GM19193 (cell line): Measurements from ENCODE around the gene EMC9.

Experiments used
- POLR2A ChIP-seq: IDR thresholded peaks from 4 replicates; pipeline ENCODE4 v1.6.1; 2011; ENCODE audit not compliant: insufficient read depth, insufficient read length; ENCODE audit errors: extremely low read depth

The EMC9 gene

DNA sequence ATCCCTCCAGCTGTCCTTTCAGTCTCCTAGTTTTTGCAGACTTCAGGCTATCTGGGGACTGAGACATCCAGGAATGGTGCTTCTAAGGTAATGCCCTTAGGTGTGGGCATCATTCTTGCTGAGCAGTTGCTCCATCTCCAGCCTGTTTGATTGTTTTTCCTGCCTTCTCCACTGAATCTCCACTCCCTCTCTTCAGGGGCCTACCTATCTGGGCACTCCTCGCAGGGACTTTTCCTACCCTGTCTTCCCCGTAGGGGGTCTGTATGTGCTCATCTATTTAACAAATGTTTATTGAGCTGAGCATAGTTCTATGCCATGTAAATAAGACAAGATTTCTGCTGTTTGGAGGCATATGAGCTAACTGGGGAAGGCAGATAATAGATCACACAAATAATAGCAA lies 8.4 kb downstream of the EMC9 start:
- no peak for TF ChIP-seq POLR2A

DNA sequence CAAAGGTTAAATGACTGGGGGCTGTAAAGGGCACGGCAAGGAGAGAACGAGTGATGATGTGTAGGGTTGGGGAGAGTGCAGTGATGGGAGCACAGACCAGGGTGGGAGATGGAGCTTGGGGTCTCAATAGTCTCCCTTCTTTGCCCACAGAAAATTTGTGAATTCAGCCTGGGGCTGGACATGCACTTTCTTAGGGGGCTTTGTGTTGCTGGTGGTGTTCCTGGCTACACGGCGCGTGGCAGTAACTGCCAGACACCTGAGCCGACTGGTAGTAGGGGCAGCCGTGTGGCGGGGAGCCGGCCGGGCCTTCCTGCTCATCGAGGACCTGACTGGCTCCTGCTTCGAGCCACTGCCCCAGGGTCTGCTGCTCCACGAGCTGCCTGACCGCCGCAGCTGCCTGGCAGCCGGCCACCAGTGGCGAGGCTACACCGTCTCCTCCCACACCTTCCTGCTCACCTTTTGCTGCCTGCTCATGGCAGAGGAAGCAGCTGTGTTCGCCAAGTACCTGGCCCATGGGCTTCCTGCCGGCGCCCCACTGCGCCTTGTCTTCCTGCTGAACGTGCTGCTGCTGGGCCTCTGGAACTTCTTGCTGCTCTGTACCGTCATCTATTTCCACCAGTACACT lies 9.2 kb downstream of the EMC9 start:
- TF ChIP-seq POLR2A: no peak

DNA sequence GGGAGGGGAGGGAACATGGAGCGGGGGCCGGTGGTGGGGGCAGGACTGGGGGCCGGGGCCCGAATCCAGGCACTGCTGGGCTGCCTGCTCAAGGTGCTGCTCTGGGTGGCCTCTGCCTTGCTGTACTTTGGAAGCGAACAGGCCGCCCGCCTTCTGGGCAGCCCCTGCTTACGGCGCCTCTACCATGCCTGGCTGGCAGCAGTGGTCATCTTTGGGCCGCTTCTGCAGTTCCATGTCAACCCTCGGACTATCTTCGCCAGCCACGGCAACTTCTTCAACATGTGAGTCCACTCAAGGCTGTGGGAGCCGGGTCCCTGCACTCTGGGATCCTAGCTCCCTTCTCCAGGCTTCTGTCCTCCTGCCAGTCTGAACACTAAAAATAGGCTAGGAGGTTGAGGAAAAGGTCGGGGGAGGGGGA lies 9.8 kb downstream of the EMC9 start:
- no peak for TF ChIP-seq POLR2A

DNA sequence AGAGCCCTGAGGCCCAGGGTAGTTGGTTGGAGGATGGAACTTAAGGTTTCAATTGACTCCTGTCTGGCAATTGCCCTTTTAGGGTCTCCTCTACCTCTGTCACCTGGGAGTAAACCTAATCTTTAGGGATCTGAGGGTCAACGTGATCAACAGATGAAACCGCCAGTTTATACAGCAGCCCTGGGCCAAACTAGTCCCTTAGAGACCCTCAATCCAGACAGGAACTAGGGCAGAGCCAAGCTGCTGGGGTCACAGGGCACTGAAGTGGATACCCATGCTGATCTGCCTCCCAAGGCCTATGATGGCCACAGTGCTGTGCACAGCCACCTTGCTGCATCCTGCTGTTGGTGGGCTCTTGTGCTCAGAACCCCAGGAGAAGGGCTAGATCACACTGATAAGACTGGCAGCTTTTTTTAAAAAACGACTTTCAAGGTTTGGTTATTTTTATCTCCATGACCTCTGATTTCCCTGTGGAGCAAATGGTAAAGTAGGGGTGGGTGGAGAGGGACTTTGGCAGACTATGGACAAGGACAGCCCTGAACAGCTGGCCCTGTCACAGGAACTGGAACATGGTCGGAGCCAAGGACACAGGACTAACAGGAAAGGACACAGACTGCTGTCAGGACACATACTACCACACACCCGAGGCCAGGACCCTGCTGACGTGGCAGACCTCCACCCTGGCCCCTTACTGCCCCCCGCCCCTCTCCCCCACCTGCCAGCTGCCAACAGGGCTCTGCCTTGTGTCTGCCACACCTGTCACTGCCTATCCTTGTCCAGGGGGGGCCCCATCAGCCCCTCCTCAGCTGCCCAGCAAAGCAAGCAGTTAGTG lies 10.5 kb downstream of the EMC9 start:
- no peak for TF ChIP-seq POLR2A

DNA sequence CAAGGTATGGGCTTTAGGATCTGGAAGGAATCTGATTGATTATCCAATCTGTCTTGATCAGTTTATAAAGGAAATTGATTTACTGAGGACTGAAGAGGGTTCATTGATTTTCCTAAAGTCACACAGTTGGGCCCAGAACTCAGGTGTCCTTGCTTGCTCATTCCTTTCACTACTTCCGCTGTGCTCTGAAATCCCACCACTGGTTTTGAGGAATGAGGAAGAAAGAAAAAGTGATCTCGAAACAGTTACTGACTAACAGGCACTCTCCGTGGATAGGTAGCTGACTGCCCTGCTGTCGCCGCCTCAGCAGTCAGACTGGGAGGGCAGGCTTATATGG lies 11.0 kb downstream of the EMC9 start, which contains the start of gene FITM1:
FITM1 (plus strand) TSS at position 280 of the 337 bp plus-strand sequence. CDS start 905 bp downstream, outside the sequence.
- TF ChIP-seq POLR2A: no peak

DNA sequence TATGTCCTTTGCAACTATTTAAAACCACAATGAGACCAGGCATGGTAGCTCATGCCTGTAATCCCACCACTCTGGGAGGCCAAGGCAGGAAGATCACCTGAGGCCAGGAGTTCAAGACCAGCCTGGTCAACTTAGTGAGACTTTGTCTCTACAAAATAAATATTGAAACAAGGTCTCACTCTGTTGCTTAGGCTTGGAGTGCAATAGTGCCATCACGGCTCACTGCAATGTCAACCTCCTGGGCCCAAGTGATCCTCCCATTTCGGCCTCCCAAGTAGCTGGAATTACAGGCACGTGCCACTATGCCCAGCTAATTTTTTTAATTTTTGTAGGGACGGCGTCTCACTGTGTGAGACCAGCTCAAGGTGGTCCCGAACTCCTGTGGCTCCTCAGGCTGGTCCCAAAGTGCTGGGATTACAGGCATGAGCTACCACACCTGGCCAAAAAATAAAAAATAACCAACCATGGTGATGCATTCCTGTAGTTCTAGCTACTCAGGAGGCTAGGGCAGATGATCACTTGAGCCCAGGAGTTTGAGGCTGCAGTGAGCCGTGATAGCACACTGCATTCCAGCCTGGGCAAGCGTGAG lies 11.9 kb downstream of the EMC9 start:
- TF ChIP-seq POLR2A: no peak

DNA sequence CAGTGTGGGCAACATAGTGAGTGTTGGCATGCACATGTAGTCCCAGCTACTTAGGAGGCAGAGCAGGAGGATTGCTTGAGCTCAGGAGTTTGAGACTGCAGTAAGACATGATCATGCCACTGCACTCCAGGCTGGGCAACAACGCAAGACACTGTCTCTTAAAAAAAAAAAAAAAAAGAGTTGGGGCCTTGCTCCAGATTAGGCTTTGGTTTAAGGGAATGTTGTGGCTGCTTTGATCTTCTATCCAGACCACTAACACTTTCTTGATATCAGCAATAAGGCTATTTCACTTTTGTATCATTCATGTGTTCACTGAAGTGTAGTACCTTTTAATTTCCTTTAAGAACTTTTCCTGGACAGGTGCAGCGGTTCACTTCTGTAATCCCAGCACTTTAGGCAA lies 13.7 kb downstream of the EMC9 start:
- no peak for TF ChIP-seq POLR2A

DNA sequence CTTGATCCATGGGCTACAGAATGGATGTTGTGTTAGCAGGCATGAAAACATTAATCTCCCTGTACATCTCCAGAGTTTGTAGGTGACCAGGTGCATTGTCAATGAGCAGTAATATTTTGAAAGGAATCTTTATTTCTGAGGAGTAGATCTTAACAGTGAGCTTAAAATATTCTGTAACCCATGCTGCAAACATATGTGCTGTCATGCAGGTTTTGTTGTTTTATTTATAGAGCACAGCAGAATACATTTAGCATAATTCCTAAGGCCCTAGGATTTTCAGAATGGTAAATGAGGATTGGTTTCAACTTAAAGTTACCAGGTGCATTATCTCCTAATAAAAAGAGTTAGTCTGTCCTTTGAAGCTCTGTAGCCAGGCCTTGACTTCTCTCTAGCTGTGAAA lies 14.5 kb downstream of the EMC9 start:
- TF ChIP-seq POLR2A: no peak

DNA sequence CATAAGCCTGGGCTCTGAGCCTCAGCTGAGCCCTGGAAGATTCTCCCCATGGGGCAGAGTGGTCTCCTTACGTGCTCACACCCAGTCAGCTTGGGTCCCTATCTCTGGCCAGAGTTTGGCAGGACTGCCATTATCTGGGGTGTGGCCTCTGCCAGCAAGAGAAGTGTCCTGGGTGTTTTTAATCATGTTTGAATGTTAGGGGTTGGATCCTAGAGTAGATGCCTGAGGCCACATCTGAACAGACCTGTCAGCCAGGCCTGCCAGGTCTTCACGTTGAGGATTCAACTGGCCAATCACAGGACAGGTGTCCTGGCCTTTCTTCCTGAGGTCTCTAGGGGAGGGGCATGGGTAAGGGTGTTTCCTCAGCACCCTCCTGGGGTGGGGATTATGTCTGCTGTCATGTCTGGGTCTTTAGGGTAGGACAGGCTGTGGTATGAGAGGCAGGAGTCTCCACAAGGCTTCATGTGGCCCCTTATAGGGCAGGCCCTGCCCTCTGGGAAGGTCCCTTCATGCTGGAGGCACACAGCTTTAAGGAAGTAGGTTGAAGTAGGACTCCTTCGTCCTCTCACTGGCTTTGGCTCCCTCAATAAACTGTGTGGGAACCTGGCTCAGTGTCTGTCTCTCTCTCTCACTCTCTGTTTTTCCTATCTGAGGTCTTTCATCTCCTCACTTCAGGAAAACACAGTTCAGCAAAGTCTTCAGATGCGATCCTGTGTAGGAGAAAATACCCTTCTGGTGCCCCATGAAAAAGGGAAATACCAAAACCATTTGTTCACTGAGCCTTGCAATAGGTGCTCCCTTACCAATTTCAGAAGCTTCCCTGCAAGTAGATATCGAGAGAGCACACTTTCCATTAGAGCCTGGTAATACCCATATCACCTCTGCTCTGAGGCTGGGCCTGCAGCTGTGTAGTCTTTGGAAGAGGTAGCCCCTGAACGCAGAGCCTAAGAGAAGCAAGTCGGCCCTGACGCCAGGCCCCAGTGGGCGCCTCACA lies 17.7 kb downstream of the EMC9 start:
- peak; percentile 16 for TF ChIP-seq POLR2A

DNA sequence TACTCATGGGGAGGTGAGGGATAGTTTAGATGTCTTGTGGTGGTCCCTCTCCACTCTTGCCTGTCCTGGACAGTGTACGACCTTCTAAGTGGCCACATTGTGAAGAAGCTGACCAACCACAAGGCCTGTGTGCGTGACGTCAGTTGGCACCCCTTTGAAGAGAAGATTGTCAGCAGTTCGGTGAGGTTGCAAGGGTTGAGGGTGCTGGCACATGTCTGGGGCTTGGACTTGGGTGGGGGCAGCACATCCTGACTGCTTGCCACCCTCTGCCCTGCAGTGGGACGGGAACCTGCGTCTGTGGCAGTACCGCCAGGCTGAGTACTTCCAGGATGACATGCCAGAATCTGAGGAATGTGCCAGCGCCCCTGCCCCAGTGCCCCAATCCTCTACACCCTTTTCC lies 18.5 kb downstream of the EMC9 start:
- no peak for TF ChIP-seq POLR2A

DNA sequence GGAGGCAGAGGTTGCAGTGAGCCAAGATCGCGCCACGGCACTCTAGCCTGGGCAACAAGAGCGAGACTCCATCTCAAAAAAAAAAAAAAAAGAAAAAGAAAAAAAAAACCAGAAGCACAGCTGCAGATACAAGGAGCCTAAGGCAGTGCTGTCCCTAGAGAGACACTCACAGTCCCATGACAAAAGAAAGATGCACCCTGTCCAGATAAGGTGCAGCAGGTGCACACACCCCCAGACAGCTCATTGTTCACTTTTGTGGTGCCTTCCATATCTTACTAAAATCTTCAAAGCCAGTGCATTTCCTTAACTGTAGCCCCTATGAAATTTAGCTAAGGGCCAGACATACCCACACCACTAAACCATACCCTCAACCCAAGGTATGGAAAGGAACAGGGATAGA lies 19.0 kb downstream of the EMC9 start:
- no peak for TF ChIP-seq POLR2A

DNA sequence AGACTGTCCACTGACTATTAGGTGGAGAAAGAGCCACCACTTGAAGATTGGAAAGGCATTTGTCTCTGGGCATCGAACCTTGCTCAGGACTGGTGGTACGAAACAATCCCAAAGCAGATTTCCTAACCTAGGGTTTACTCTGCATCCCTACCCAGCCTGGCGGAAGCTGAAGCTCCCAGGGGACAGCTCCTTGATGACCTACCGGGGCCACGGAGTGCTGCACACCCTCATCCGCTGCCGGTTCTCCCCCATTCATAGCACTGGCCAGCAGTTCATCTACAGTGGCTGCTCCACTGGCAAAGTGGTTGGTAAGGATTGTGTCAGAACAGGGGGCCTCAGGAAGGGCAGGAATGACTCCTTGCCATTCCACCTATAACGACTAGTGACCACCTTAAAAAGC lies 20.2 kb downstream of the EMC9 start:
- TF ChIP-seq POLR2A: no peak

DNA sequence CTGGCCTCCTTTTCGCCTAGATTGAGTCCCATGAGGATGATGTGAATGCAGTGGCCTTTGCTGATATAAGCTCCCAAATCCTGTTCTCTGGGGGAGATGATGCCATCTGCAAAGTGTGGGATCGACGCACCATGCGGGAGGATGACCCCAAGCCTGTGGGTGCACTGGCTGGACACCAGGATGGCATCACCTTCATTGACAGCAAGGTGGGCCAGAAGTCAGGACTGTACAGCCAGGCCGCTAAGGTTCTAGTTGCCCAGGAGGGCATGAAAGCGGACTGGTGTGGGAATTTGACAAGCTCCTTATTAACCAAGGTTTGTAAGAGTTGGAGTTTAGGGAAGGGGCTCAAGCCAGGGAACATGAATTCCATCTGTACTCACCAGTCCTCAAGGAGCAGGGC lies 21.7 kb downstream of the EMC9 start:
- no peak for TF ChIP-seq POLR2A

DNA sequence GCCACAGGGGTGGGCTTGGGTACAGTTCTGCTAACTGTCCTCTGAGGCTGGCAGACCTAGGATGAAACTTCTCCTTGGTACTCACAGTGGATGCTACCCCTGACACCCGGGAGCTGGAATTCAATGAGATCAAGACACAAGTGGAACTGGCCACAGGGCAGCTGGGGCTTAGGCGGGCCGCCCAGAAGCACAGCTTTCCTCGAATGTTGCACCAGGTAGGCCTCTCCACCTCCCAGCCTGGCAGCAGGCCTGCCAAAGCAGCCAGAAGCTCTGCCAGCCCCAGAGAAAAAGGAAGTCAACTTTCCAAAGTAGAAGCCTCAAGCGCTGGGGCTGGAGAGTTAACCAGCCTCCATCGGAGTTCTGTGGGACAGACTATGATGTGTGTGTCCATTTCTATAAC lies 24.2 kb downstream of the EMC9 start:
- no peak for TF ChIP-seq POLR2A
